Measurements from ENCODE around the gene CNTNAP2. TPM values are rescaled to one million over a fixed set of nuclear protein-coding genes. Genes with fewer than 3 reads are reported as not detected.

The CNTNAP2 gene
- total and polyA plus RNA-seq, 2 of the 13 experiments (the other 11 are each of a cell fraction or from before 2014, with no cell fraction given) = 0.40 to 0.42 TPM

DNA sequence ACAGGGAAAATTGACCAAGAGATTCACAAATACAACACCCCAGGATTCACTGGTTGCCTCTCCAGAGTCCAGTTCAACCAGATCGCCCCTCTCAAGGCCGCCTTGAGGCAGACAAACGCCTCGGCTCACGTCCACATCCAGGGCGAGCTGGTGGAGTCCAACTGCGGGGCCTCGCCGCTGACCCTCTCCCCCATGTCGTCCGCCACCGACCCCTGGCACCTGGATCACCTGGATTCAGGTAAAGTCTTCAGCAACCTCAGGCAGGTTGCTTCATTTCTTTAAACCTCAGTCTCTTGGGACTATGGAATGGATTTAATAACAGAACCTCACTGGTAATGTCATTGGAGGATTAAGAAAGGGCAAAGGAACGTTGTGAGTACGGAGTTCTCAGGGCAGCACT is 2267.1 kb downstream of the CNTNAP2 start:
- POLR2A ChIA-PET = no interaction called here
- intact Hi-C loops (cut with micrococcal nuclease; ENCODE audit: unreplicated experiment) (no loop called here), in situ Hi-C loops (cut with HindIII; ENCODE audit: extremely low pct_ligation_motif_present, low pct_unique_long_range_greater_than_20kb) (no loop called here)
- ATAC-seq (no peak), FAIRE-seq (no peak), DNase-seq (ENCODE audit: low spot score) (no peak)
- H3K9me3 ChIP-seq (ENCODE audit: low read length) = no peaks in the 10 kb centered on the region
- TF ChIP-seq ZBTB3 (CRISPR knock-in tag; IDR thresholded peaks at IDR 0.05; ENCODE audit: borderline replicate concordance, low read depth) = no peak
- TF ChIP-seq CAMTA2 (CRISPR knock-in tag; IDR thresholded peaks at IDR 0.05; ENCODE audit: borderline replicate concordance) = no peak
- no peak for TF ChIP-seq ARNT (IDR thresholded peaks at IDR 0.05)
- TF ChIP-seq, protein P1, sequence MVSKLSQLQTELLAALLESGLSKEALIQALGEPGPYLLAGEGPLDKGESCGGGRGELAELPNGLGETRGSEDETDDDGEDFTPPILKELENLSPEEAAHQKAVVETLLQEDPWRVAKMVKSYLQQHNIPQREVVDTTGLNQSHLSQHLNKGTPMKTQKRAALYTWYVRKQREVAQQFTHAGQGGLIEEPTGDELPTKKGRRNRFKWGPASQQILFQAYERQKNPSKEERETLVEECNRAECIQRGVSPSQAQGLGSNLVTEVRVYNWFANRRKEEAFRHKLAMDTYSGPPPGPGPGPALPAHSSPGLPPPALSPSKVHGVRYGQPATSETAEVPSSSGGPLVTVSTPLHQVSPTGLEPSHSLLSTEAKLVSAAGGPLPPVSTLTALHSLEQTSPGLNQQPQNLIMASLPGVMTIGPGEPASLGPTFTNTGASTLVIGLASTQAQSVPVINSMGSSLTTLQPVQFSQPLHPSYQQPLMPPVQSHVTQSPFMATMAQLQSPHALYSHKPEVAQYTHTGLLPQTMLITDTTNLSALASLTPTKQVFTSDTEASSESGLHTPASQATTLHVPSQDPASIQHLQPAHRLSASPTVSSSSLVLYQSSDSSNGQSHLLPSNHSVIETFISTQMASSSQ (IDR thresholded peaks at IDR 0.05; ENCODE audit: low read depth) = no peak
- TF ChIP-seq, protein P1 (CRISPR knock-in tag; IDR thresholded peaks at IDR 0.05; ENCODE audit: borderline replicate concordance) = no peak
- no peak for TF ChIP-seq MAFK (conservative IDR thresholded peaks at IDR 0.05 in 1 of 2, IDR thresholded peaks at IDR 0.05 in 1 of 2; ENCODE audit: low read length in 2 of 2)
- TF ChIP-seq, protein P2, sequence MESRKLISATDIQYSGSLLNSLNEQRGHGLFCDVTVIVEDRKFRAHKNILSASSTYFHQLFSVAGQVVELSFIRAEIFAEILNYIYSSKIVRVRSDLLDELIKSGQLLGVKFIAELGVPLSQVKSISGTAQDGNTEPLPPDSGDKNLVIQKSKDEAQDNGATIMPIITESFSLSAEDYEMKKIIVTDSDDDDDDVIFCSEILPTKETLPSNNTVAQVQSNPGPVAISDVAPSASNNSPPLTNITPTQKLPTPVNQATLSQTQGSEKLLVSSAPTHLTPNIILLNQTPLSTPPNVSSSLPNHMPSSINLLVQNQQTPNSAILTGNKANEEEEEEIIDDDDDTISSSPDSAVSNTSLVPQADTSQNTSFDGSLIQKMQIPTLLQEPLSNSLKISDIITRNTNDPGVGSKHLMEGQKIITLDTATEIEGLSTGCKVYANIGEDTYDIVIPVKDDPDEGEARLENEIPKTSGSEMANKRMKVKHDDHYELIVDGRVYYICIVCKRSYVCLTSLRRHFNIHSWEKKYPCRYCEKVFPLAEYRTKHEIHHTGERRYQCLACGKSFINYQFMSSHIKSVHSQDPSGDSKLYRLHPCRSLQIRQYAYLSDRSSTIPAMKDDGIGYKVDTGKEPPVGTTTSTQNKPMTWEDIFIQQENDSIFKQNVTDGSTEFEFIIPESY (CRISPR knock-in tag; IDR thresholded peaks at IDR 0.05) = no peak
- no peak for TF ChIP-seq PAX8 (CRISPR knock-in tag; IDR thresholded peaks at IDR 0.05; ENCODE audit: borderline replicate concordance)
- TF ChIP-seq ZKSCAN5 (CRISPR knock-in tag; IDR thresholded peaks at IDR 0.05) = no peak
- no peak for TF ChIP-seq NFYC (CRISPR knock-in tag; IDR thresholded peaks at IDR 0.05)
- no peaks in the 10 kb centered on the region for H3K27me3 ChIP-seq (ENCODE audit: control insufficient read depth in 1 of 2, insufficient read depth in 2 of 2, low read length in 2 of 2)
- peaks cover 10% of the 10 kb centered on the region for H3K4me1 ChIP-seq (ENCODE audit: insufficient read depth, low read length)
- no TSS peak for BruUV-seq (replicated peaks)
- no peak overlapping the region for H3K4me3 ChIP-seq (replicated peaks in 1 of 3; ENCODE audit: insufficient read depth in 1 of 3, low read depth in 2 of 3, low read length in 3 of 3)
- no peak overlapping the region for H3K9ac ChIP-seq (ENCODE audit: insufficient read depth, low read depth, low read length)
- H4K20me1 ChIP-seq (ENCODE audit: insufficient read depth, low read length) = no peaks in the 10 kb centered on the region
- no peaks in the 10 kb centered on the region for H3K79me2 ChIP-seq (ENCODE audit: insufficient read depth, low read length)
- CTCF ChIA-PET (ENCODE audit: low intra/inter-chr PET ratio, low total read pairs) = no interaction called here
- no peaks in the 10 kb centered on the region for H3K36me3 ChIP-seq (replicated peaks in 1 of 2; ENCODE audit: control insufficient read depth in 1 of 2, insufficient read depth in 2 of 2, low read length in 2 of 2)
- no peak overlapping the region for H3K27ac ChIP-seq (ENCODE audit: extremely low read length, insufficient read depth, low read length)
- H3K4me2 ChIP-seq (ENCODE audit: low read depth, low read length) = no peak overlapping the region
- H2AFZ ChIP-seq (ENCODE audit: low read length) = no peak overlapping the region
- WGBS (ENCODE audit: low lambda C conversion rate) = 86% methylated on average over 14 of the region's 14 CpGs
